ENCODE data around the gene ST6GALNAC4. TPM values are rescaled to one million over a fixed set of nuclear protein-coding genes. Genes with fewer than 3 reads are reported as not detected.

The ST6GALNAC4 gene
- total and polyA plus RNA-seq, 8 donors: 20.7 to 89.9 (median 26.4) TPM

GRCh38 chr9:127940593-127940992 is 23.8 kb upstream of the ST6GALNAC4 start:
- no peak for ATAC-seq
- Histone ChIP-seq H3K4me3 (no peak overlapping the region), H3K9me3 (no peaks in the 10 kb centered on the region), H3K27ac (no peak overlapping the region), H3K4me1 (peaks cover 9 to 46% of the 10 kb centered on the region in 2 donors), H3K36me3 (peaks cover 0 to 17% of the 10 kb centered on the region in 2 donors), H3K27me3 (no peaks in the 10 kb centered on the region)
- DNase-seq: no peak
- intact Hi-C loops (cut with DNase I): loop anchor here in 1 of 2 donors (10.0 kb wide), 2 partner anchors 94 to 174 kb away; no protein-coding TSS in a partner anchor
- TF ChIP-seq, protein P1, sequence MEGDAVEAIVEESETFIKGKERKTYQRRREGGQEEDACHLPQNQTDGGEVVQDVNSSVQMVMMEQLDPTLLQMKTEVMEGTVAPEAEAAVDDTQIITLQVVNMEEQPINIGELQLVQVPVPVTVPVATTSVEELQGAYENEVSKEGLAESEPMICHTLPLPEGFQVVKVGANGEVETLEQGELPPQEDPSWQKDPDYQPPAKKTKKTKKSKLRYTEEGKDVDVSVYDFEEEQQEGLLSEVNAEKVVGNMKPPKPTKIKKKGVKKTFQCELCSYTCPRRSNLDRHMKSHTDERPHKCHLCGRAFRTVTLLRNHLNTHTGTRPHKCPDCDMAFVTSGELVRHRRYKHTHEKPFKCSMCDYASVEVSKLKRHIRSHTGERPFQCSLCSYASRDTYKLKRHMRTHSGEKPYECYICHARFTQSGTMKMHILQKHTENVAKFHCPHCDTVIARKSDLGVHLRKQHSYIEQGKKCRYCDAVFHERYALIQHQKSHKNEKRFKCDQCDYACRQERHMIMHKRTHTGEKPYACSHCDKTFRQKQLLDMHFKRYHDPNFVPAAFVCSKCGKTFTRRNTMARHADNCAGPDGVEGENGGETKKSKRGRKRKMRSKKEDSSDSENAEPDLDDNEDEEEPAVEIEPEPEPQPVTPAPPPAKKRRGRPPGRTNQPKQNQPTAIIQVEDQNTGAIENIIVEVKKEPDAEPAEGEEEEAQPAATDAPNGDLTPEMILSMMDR (IDR thresholded peaks at IDR 0.05): no peak

DNA sequence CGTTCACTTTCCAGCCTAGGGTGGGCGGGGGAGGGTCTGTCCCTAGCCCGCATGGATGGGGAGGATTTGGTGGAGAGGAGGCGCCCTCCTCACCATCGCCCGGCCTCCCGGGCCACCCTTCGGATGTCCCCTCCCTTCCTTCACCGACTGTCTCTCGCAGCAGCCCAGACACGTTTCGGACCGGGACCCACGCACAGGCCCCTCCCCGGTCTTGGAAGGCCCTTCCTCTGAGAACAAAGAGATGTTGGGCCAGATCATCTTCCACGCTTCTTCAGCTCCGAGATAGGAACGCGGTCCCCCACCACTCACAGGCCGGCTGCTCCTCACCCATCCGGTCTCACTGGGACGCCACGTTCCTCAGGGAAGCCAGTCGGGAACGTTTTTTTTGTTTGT is 21.5 kb upstream of the ST6GALNAC4 start:
- peak overlapping the region in 1 of 2 donors; percentile 91 for H3K4me3 ChIP-seq
- peak overlapping the region; percentile 31 to 64 for H3K27ac ChIP-seq
- intact Hi-C loops (cut with DNase I): no loop called here
- TF ChIP-seq, protein P1 (IDR thresholded peaks at IDR 0.05): no peak
- H3K9me3 ChIP-seq: no peaks in the 10 kb centered on the region
- H3K36me3 ChIP-seq: peaks cover 0 to 15% of the 10 kb centered on the region in 2 donors
- ATAC-seq (peak; percentile 1), DNase-seq (peak in 1 of 4 donors; percentile 76)
- H3K27me3 ChIP-seq: no peaks in the 10 kb centered on the region
- peaks cover 9 to 50% of the 10 kb centered on the region in 2 donors for H3K4me1 ChIP-seq

DNA sequence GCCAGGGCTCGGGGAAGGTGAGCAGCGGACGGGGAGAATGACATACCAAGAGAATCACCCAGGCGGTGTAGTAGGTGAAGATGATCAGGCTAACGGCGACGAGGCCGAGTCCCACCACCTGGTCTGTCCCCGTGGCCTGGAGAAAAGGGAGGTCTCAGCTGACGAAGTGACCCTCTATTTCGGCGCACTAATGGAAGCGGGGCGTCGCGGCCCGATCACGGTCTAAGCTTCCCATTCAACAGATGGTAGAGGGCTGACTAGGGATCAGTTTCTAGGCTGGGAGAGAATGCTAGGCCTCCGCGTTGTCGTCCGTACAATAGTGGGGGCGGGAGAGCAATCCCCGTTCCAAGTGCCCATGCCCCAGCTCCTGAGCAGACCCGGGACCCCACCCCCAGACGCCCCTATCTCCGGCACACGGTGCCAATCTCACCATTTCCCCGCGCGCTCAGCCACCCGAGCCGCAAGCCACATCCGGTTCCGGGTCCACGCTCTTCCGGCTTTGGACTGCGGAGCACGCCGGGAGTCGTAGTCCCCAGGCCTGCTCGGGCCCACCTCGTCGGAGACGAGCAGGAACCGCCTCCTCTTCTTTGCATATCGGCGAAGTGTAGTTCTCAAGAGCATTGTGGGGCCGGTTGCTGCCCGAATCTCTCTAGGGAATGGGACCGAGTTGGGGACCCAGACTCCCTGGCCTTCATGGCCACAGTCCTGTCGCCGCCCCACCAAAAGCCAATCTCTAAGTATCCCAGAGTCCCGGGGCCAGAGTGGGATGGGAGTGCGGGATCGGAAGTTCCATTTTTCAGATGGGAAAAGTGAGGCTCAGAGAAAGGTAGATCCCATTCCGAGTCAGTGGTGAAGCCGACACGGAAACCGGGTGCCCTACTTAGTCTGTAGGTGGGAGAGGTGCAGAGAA is 20.8 kb upstream of the ST6GALNAC4 start, which contains the start of gene DPM2:
DPM2 (minus strand) TSS at position 467 of the 910 bp plus-strand sequence; CDS start at position 433, 34 bp downstream.
- no peaks in the 10 kb centered on the region for H3K9me3 ChIP-seq
- TF ChIP-seq, protein P1 (IDR thresholded peaks at IDR 0.05): no peak
- peaks cover 9 to 44% of the 10 kb centered on the region in 2 donors for H3K4me1 ChIP-seq
- peak; percentile 93 for ATAC-seq
- peak within 1 kb of the TSS; percentile 31 to 64 for H3K27ac ChIP-seq
- peak within 1 kb of the TSS; percentile 67 to 91 for H3K4me3 ChIP-seq
- intact Hi-C loops (cut with DNase I): no loop called here
- no peaks in the 10 kb centered on the region for H3K27me3 ChIP-seq
- peaks cover 0 to 15% of the 10 kb centered on the region in 2 donors for H3K36me3 ChIP-seq
- DNase-seq: peak; percentile 85 to 95 (median 90)

GRCh38 chr9:127937056-127937387 is 20.2 kb upstream of the ST6GALNAC4 start:
- peak overlapping the region; percentile 67 to 91 for H3K4me3 ChIP-seq
- intact Hi-C loops (cut with DNase I): no loop called here
- H3K27me3 ChIP-seq: no peaks in the 10 kb centered on the region
- DNase-seq: no peak
- H3K4me1 ChIP-seq: peaks cover 9 to 40% of the 10 kb centered on the region in 2 donors
- H3K27ac ChIP-seq: peak overlapping the region in 1 of 2 donors; percentile 64
- no peaks in the 10 kb centered on the region for H3K9me3 ChIP-seq
- TF ChIP-seq, protein P1 (IDR thresholded peaks at IDR 0.05): no peak
- peaks cover 0 to 15% of the 10 kb centered on the region in 2 donors for H3K36me3 ChIP-seq
- peak; percentile 2 for ATAC-seq

DNA sequence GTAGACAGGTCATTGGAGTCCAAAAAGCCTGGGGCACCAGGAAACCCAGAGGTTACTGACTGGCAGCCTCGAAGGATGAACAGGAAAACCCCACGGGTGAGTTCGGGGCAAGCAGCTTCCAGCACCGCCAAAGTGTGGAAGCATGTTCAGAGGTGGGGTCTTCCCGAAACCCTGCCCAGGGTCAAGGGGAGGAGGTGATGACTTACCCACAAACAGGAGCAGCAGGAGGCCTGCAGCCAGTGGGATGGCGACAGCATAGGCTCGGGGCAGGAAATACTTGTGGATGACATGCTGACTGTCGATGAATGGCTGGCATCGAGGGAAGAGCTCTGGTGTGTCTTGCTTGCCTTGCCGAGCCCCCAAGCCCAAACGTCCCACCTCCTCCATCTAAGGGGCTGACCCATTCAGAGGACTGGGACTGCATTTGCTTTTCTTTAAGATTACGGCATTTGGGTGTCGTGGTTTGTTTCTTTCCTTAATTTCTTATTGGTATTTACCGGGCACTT is 19.6 kb upstream of the ST6GALNAC4 start:
- ATAC-seq: no peak
- peaks cover 0 to 15% of the 10 kb centered on the region in 2 donors for H3K36me3 ChIP-seq
- DNase-seq: peak in 1 of 4 donors; percentile 48
- no peaks in the 10 kb centered on the region for H3K9me3 ChIP-seq
- peaks cover 11 to 46% of the 10 kb centered on the region in 2 donors for H3K4me1 ChIP-seq
- no peak overlapping the region for H3K27ac ChIP-seq
- H3K27me3 ChIP-seq: peaks cover 0 to 2% of the 10 kb centered on the region in 2 donors
- intact Hi-C loops (cut with DNase I): no loop called here
- H3K4me3 ChIP-seq: peak overlapping the region in 1 of 2 donors; percentile 91
- TF ChIP-seq, protein P1 (IDR thresholded peaks at IDR 0.05): no peak
